Colonic mucosa (tissue), 4 donors: ENCODE data around the gene PABPN1. TPM values are rescaled to one million over a fixed set of nuclear protein-coding genes. Genes with fewer than 3 reads are reported as not detected.
A peak's percentile ranks its signal among the peaks of the same experiment; 100 is the strongest.

ENCODE experiments used
- DNase-seq: peaks from one replicate; pipeline ENCODE4 v3.0.0-alpha.2; 2020
- H3K27ac ChIP-seq: fragments of 200-600 bp; one replicate; pipeline ENCODE4 v1.8.0; 2021
- H3K27me3 ChIP-seq: fragments of 200-600 bp; one replicate; pipeline ENCODE4 v1.8.0; 2021
- H3K36me3 ChIP-seq: fragments of 200-600 bp; one replicate; pipeline ENCODE4 v1.8.0; 2021
- H3K4me1 ChIP-seq: fragments of 200-600 bp; one replicate; pipeline ENCODE4 v1.8.0; 2021; ENCODE audit warnings: mild to moderate bottlenecking
- H3K4me3 ChIP-seq: fragments of 200-600 bp; one replicate; pipeline ENCODE4 v1.8.0; 2021
- H3K9ac ChIP-seq, 2 donors: one replicate each; pipeline ENCODE4 v1.7.0; 2013; ENCODE audit warnings: control low read depth in 2 of 2, low read depth in 2 of 2, low read length in 2 of 2
- H3K9me3 ChIP-seq: fragments of 200-600 bp; one replicate; pipeline ENCODE4 v1.8.0; 2021
- intact Hi-C: fragments of 100-400 bp; cut with DNase I; formaldehyde crosslinking; loops from one replicate; pipeline ENCODE4 v1.14.1; 2022
- total RNA-seq, 2 donors: library from RNA; stranded (reverse); fragmentation: NEBNext Ultra II Directional in 1 of 2; extraction: Animal tissue kit (Norgen Biotek cat#: 25700) in 1 of 2; gene quantifications; one replicate each; pipeline ENCODE4 v1.2.1, GENCODE V29; 2021
- TF ChIP-seq, protein P1 (sequence below): fragments of 200-600 bp; IDR thresholded peaks from one replicate; pipeline ENCODE4 v1.8.0; 2022; ENCODE audit warnings: antibody characterized with exemption, mild to moderate bottlenecking
- donor health status: healthy.
- donor health status: DM: no; HTN: no; CAD: no.
- donor health status: DM: no; HTN: no; CAD: no.

PABPN1 gene
- total RNA-seq, 2 donors from 2014 or later = 122 to 197 TPM

DNA sequence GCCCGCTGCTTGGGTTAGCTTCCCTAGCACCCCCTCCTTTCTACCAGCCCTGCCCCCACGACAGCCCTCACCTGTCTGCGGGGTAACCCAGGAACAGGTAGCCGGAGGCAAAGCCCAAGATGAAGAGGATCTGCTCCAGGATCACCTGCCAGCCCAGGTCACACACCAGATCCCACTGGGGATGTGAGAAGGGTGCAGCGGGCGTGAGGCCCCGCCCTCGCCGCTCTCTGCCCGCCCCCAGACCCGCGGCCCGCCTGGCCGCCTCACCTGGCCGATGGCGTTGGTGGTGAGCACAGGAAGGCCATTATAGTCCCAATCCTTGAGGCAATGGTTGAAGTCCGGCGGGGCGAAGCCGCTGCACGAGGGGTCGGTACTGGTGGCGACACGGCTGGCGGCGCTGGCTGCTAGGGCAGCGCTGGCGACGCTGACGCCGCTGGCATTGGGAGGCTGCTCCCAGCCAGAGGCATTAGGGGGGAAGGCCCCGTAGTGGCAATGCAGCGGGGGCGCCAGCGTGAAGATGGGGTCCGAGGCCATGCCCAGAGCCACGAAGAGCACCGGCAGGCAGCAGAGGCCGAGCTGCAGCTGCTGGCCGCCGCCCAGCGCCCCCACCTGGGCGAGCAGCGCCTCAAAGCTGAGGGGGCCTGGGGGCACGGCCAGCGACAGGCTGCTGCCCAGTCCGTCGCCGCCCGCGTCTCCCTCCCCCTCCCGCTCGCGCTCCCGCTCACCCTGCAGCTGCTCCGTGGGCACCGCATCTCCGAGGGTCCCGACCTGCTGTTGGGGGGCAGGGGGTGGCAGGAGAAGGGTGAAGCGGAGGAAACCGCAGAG is 30.6 kb downstream of the PABPN1 start:
- Histone ChIP-seq H3K4me1 (peaks cover 7% of the 10 kb centered on the region), H3K9me3 (no peaks in the 10 kb centered on the region), H3K27ac (no peak overlapping the region), H3K36me3 (no peaks in the 10 kb centered on the region), H3K4me3 (peak overlapping the region; percentile 47), H3K27me3 (peaks cover 28% of the 10 kb centered on the region), H3K9ac (peak overlapping the region; percentile 26 to 30)
- intact Hi-C loops = no loop called here
- TF ChIP-seq, protein P1, sequence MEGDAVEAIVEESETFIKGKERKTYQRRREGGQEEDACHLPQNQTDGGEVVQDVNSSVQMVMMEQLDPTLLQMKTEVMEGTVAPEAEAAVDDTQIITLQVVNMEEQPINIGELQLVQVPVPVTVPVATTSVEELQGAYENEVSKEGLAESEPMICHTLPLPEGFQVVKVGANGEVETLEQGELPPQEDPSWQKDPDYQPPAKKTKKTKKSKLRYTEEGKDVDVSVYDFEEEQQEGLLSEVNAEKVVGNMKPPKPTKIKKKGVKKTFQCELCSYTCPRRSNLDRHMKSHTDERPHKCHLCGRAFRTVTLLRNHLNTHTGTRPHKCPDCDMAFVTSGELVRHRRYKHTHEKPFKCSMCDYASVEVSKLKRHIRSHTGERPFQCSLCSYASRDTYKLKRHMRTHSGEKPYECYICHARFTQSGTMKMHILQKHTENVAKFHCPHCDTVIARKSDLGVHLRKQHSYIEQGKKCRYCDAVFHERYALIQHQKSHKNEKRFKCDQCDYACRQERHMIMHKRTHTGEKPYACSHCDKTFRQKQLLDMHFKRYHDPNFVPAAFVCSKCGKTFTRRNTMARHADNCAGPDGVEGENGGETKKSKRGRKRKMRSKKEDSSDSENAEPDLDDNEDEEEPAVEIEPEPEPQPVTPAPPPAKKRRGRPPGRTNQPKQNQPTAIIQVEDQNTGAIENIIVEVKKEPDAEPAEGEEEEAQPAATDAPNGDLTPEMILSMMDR = no peak
- no peak for DNase-seq

DNA sequence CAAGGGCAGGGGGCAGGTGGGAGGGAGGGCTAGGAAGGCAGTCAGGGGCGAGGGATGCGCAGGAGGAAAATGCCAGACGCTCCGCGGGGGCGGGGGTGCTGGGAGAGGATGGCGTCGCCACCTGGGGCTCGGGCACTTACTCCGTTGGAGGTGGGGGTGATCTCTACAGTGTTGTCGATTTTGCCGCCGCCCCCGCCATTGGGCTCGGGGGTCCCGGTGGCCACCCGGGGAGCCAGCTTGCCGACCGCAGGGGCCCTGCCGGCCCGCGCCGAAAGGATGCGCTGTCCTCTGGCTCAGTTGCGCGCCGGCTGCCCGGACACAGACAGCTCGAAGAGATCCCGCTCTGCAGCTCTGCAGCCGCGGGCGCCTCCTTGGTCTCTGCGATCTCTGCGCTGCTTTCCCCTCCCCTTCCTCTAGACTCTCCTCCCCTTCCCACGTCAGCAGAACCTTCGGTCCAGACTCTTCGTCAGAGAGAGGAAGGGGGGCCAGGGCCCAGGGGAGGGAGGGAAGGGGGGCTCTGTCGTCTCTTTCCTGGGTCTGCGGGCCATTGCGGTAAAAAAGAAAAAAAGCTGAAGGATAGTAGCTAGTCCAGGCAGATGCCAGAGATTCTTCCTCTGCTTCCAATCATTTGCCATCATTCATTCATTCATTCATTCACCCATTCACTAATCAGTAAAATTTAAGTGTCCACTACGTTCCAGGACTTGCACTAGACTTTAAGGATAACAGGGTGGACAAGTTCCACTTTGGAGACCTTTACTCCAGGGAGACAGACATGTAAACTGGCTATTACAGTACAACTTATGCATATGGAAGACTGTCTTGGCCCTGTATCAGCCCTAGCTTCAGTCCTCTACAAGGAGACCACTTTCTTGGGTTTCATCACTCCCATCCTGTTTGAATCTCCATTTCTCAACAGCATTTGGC is 31.5 kb downstream of the PABPN1 start, which contains the start of gene SLC22A17:
TSS of gene SLC22A17 (minus strand) at position 382 of the 927 bp plus-strand sequence.
- peak within 1 kb of the TSS; percentile 47 for H3K4me3 ChIP-seq
- H3K9ac ChIP-seq = peak within 1 kb of the TSS; percentile 26 to 30
- no peaks in the 10 kb centered on the region for H3K36me3 ChIP-seq
- H3K4me1 ChIP-seq = peaks cover 7% of the 10 kb centered on the region
- intact Hi-C loops = no loop called here
- TF ChIP-seq, protein P1 = no peak
- peaks cover 28% of the 10 kb centered on the region for H3K27me3 ChIP-seq
- H3K27ac ChIP-seq = no peak within 1 kb of the TSS
- no peaks in the 10 kb centered on the region for H3K9me3 ChIP-seq
- peak; percentile 65 for DNase-seq

DNA sequence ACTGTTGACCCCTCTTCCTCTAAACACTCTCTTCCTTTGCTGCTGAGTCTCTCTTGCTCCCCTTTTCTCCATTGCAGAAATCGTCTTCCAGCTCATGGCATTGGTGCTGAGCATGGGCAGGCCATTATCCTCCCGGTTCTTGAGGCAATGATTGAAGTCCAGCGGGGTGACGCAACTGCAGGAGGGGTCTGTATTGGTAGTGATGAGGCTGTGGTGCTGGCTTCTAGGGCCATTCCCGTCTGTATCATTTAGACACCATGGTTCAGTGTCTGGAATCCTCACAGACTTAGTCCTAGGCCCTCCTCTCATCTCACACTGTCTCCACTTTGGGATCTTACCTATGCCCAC is 32.1 kb downstream of the PABPN1 start:
- DNase-seq = no peak
- Histone ChIP-seq H3K9me3 (no peaks in the 10 kb centered on the region), H3K4me3 (no peak overlapping the region), H3K9ac (no peak overlapping the region), H3K4me1 (peaks cover 7% of the 10 kb centered on the region), H3K27ac (no peak overlapping the region), H3K36me3 (no peaks in the 10 kb centered on the region), H3K27me3 (peaks cover 28% of the 10 kb centered on the region)
- intact Hi-C loops = no loop called here
- TF ChIP-seq, protein P1 = no peak

DNA sequence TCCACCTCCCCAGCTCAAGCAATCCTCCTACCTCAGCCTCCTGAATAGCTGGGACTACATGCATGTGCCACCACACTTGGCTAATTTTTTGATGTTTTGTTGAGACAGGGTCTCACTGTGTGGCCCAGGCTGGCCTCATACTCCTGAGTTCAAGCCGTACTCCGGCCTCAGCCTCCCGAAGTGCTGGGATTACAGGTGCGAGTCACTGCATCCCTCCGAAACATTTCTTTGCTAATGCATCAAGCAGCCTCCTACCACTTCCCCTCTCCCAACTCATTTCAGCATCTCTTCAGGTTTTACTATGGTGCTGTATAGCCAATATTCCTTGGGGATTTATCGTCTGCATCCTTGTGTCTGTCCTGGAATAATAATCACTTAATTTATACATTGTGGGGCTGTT is 33.7 kb downstream of the PABPN1 start:
- peaks cover 28% of the 10 kb centered on the region for H3K27me3 ChIP-seq
- no peak overlapping the region for H3K4me3 ChIP-seq
- TF ChIP-seq, protein P1 = no peak
- H3K9ac ChIP-seq = no peak overlapping the region
- H3K4me1 ChIP-seq = peaks cover 7% of the 10 kb centered on the region
- no peaks in the 10 kb centered on the region for H3K9me3 ChIP-seq
- intact Hi-C loops = no loop called here
- no peak for DNase-seq
- no peaks in the 10 kb centered on the region for H3K36me3 ChIP-seq
- H3K27ac ChIP-seq = no peak overlapping the region

DNA sequence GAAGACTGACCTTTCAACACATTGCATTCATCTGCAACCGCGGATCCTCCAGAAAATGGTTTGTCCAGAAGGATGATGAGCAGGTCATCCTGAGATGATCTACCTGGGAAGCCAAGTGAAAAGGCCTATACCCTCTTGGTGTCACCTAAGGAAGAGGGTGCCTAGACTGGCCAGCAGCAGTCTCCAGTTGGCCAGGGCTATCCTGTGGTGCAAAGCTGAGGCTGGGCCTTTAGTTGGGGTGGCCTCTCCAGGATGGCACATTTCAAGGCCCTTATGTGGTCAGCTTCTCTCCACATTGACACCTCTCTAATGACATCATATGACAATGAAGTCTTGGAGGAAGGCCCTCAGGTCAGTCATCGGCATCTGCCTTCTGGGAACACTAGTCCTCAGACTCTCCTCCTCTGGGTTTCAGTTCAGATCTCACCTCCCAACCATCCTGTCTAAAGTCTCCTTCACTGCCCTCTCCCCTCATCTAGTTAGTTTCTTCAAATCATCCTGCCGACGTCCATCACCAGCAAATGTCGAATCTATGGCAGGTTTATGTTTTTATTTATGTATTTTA is 34.7 kb downstream of the PABPN1 start:
- Histone ChIP-seq H3K9ac (no peak overlapping the region), H3K27me3 (peaks cover 26% of the 10 kb centered on the region), H3K36me3 (no peaks in the 10 kb centered on the region), H3K27ac (no peak overlapping the region), H3K9me3 (no peaks in the 10 kb centered on the region), H3K4me1 (peaks cover 7% of the 10 kb centered on the region), H3K4me3 (no peak overlapping the region)
- intact Hi-C loops = no loop called here
- no peak for DNase-seq
- TF ChIP-seq, protein P1 = no peak
